H1 (cell line): ENCODE data around the gene NAP1L1. TPM values are rescaled to one million over a fixed set of nuclear protein-coding genes. Genes with fewer than 3 reads are reported as not detected.
A peak's percentile ranks its signal among the peaks of the same experiment; 100 is the strongest.

Source experiments
- ASH2L ChIP-seq: fragments of 200-600, 300-600 bp; sonication (generic); IDR thresholded peaks from one replicate; pipeline ENCODE4 v1.7.1; 2017; ENCODE audit warnings: low read length
- BACH1 ChIP-seq: IDR thresholded peaks from 2 replicates; pipeline ENCODE4 v1.6.1; 2012; ENCODE audit warnings: low read length, improper control_type of control experiment
- BRCA1 ChIP-seq: IDR thresholded peaks from 2 replicates; pipeline ENCODE4 v1.6.1; 2012; ENCODE audit warnings: low read depth, low read length, improper control_type of control experiment
- CBX8 ChIP-seq: fragments of 300-800, 300-1000 bp; sonication (generic); IDR thresholded peaks from 2 replicates; pipeline ENCODE4 v1.7.1; 2016; ENCODE audit warnings: low read depth, low read length, borderline replicate concordance
- EZH2 ChIP-seq: fragments of 200-600 bp; sonication (generic); IDR thresholded peaks from 2 replicates; pipeline ENCODE4 v1.7.1; 2012; ENCODE audit warnings: low read depth, mild to moderate bottlenecking, moderate library complexity, low read length, inconsistent platforms; ENCODE audit not compliant: severe bottlenecking
- GABPA ChIP-seq: IDR thresholded peaks from 2 replicates; pipeline ENCODE4 v1.6.1; 2011; ENCODE audit warnings: mild to moderate bottlenecking, low read length, moderate library complexity, borderline replicate concordance; ENCODE audit not compliant: insufficient read depth
- GTF2F1 ChIP-seq: IDR thresholded peaks from 2 replicates; pipeline ENCODE4 v1.6.1; 2012; ENCODE audit warnings: low read depth, low read length, improper control_type of control experiment, borderline replicate concordance
- HDAC2 ChIP-seq, 2 experiments: fragments of 300-600 bp in 1 of 2; sonication (generic) in 1 of 2; IDR thresholded peaks; 2 replicates each; pipeline ENCODE4 v1.6.1; 2011 to 2012; ENCODE audit warnings: low read depth in 2 of 2, low read length in 2 of 2, mild to moderate bottlenecking in 2 of 2, moderate library complexity in 2 of 2, borderline replicate concordance in 1 of 2, inconsistent platforms in 1 of 2
- JUN ChIP-seq: IDR thresholded peaks from 2 replicates; pipeline ENCODE4 v1.6.1; 2011; ENCODE audit warnings: low read depth, mild to moderate bottlenecking, improper control_type of control experiment, low read length
- JUND ChIP-seq: IDR thresholded peaks from 2 replicates; pipeline ENCODE4 v1.6.1; 2011; ENCODE audit warnings: mild to moderate bottlenecking, improper control_type of control experiment, low read length
- KDM5A ChIP-seq: fragments of 200-600 bp; IDR thresholded peaks from 2 replicates; pipeline ENCODE4 v1.7.1; 2012; ENCODE audit warnings: mild to moderate bottlenecking, low read length, inconsistent platforms, mixed read lengths
- MAX ChIP-seq: IDR thresholded peaks from 2 replicates; pipeline ENCODE4 v1.6.1; 2012; ENCODE audit warnings: inconsistent platforms
- PHF8 ChIP-seq: fragments of 200-600 bp; sonication (generic); conservative IDR thresholded peaks from 2 replicates; pipeline ENCODE4 v1.7.1; 2012; ENCODE audit warnings: low read depth, mild to moderate bottlenecking, inconsistent platforms, low read length, moderate library complexity
- POLR2A ChIP-seq, 2 experiments: IDR thresholded peaks; 1 replicate in 1 of 2; 2 replicates in 1 of 2; pipeline ENCODE4 v1.6.1; 2011; ENCODE audit warnings: low read depth in 2 of 2, low read length in 2 of 2, mild to moderate bottlenecking in 2 of 2; ENCODE audit errors: control extremely low read depth in 1 of 2
- RAD21 ChIP-seq, 2 experiments: IDR thresholded peaks in 1 of 2; conservative IDR thresholded peaks in 1 of 2; 2 replicates each; pipeline ENCODE4 v1.6.1; 2011; ENCODE audit warnings: low read depth in 2 of 2, low read length in 2 of 2, improper control_type of control experiment in 1 of 2, inconsistent platforms in 1 of 2, mild to moderate bottlenecking in 1 of 2, moderate library complexity in 1 of 2
- RFX5 ChIP-seq: IDR thresholded peaks from 2 replicates; pipeline ENCODE4 v1.6.1; 2011; ENCODE audit warnings: low read depth, low read length, improper control_type of control experiment, borderline replicate concordance
- RXRA ChIP-seq: IDR thresholded peaks from 2 replicates; pipeline ENCODE4 v1.6.1; 2011; ENCODE audit warnings: low read depth, mild to moderate bottlenecking, low read length, moderate library complexity; ENCODE audit not compliant: insufficient read depth
- SIX5 ChIP-seq: IDR thresholded peaks from 2 replicates; pipeline ENCODE4 v1.6.1; 2011; ENCODE audit warnings: mild to moderate bottlenecking, low read depth, low read length
- SP4 ChIP-seq: IDR thresholded peaks from 2 replicates; pipeline ENCODE4 v1.6.1; 2012; ENCODE audit warnings: low read length, inconsistent platforms
- SRF ChIP-seq: IDR thresholded peaks from 2 replicates; pipeline ENCODE4 v1.6.1; 2011; ENCODE audit warnings: mild to moderate bottlenecking, low read depth, low read length, moderate library complexity
- SUZ12 ChIP-seq: fragments of 200-600 bp; sonication (generic); IDR thresholded peaks from 2 replicates; pipeline ENCODE4 v1.6.1; 2012; ENCODE audit warnings: mild to moderate bottlenecking, inconsistent platforms, low read length, moderate library complexity, mixed read lengths
- TBP ChIP-seq: IDR thresholded peaks from 2 replicates; pipeline ENCODE4 v1.6.1; 2011; ENCODE audit warnings: low read depth, low read length, improper control_type of control experiment
- TEAD4 ChIP-seq: IDR thresholded peaks from 2 replicates; pipeline ENCODE4 v1.6.1; 2012; ENCODE audit warnings: low read depth, low read length, inconsistent platforms, mixed read lengths
- polyA plus RNA-seq, 7 experiments: library from polyadenylated mRNA; depleted of rRNA in 3 of 7; stranded (reverse) in 5 of 7; unstranded in 2 of 7; fragments of >200 nt in 5 of 7; fragments of 200-250 nt in 2 of 7; gene quantifications; 1 replicate in 5 of 7; 2 replicates in 1 of 7; 4 replicates in 1 of 7; pipeline versions ENCODE4 v1.2.1 to v1.2.3, GENCODE V29; 2011 to 2013; ENCODE audit warnings: missing spikeins in 2 of 7, mixed read lengths in 2 of 7
- total RNA-seq: library from RNA; stranded (reverse); fragmentation: NEBNext Ultra II Directional; extraction: Animal tissue kit (Norgen Biotek cat#: 25700); gene quantifications from 2 replicates; pipeline ENCODE4 v1.2.1, GENCODE V29; 2021

The NAP1L1 gene
- total and polyA plus RNA-seq, 2 of the 8 experiments (the other 6 are each of a cell fraction or from before 2014, with no cell fraction given) = 202 to 1,159 TPM

- TF ChIP-seq SRF = no peak
- no peak for TF ChIP-seq GABPA
- TF ChIP-seq HDAC2 (IDR thresholded peaks at IDR 0.05; ENCODE audit: borderline replicate concordance in 1 of 2, low read depth in 2 of 2, low read length in 2 of 2) = peak in 1 of 2 experiments; percentile 54; a peak in 1 of 4 replicates
- no peak for TF ChIP-seq SUZ12
- peak in 1 of 2 experiments; percentile 11; a peak in 1 of 4 replicates for TF ChIP-seq RAD21 (IDR thresholded peaks at IDR 0.05 in 1 of 2, conservative IDR thresholded peaks at IDR 0.05 in 1 of 2; ENCODE audit: low read depth in 2 of 2, low read length in 2 of 2)
- TF ChIP-seq MAX = peak; percentile 14; the same call in 1 of the 2 replicates
- TF ChIP-seq BRCA1 = no peak
- no peak for TF ChIP-seq EZH2
- TF ChIP-seq SP4 = no peak
- TF ChIP-seq KDM5A = no peak
- no peak for TF ChIP-seq CBX8
- TF ChIP-seq GTF2F1 = no peak
- TF ChIP-seq PHF8 = no peak
- TF ChIP-seq BACH1 = no peak
- no peak for TF ChIP-seq RFX5
- peak; percentile 9 for TF ChIP-seq ASH2L
- TF ChIP-seq POLR2A (IDR thresholded peaks at IDR 0.05; ENCODE audit: control extremely low read depth in 1 of 2, low read depth in 2 of 2, low read length in 2 of 2) = peak in 1 of 2 experiments; percentile 46; a peak in 1 of 3 replicates
- no peak for TF ChIP-seq JUND
- TF ChIP-seq JUN = no peak
- no peak for TF ChIP-seq TEAD4
- no peak; the same call in 1 of the 2 replicates for TF ChIP-seq TBP
- no peak for TF ChIP-seq RXRA
- TF ChIP-seq SIX5 = no peak
Measured at GRCh38 chr12:76030341-76031080, 54.0 kb downstream of the NAP1L1 start (continued).
